SU-DHL-6 (cell line): ENCODE data around the gene OXGR1.

ENCODE experiments used
- CTCF ChIP-seq: fragments of 200-600 bp; sonication (generic); IDR thresholded peaks from one replicate; pipeline ENCODE4 v1.5.1; 2017; ENCODE audit warnings: antibody characterized with exemption, mild to moderate bottlenecking, low read length, moderate library complexity; ENCODE audit not compliant: insufficient read depth, poor library complexity, severe bottlenecking
- EZH2phosphoT487 ChIP-seq: fragments of 200-600 bp; sonication (generic), shearing (Covaris generic); conservative IDR thresholded peaks from 2 replicates; pipeline ENCODE4 v1.6.1; 2018; ENCODE audit warnings: mild to moderate bottlenecking, antibody characterized with exemption, low read length, moderate library complexity, mixed read lengths

DNA sequence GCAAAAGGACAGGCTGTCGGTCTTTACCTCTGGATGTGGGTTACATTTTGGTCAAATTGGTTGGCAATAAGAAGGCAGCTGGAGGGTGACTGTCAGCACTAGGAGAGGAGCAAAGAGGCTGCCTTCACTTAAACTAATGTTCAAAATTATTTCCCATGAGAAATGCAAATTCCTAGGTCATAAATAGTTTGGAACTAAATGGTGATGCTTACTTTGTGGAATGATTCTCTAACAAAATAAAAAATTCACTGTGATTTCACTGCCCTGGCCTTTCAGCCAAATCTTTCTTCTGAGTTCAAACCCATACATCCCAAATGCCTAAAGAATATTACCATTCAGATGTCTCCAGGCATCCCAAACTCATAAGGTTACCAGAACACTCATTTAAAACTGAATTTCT lies 25.0 kb upstream of the OXGR1 start:
- TF ChIP-seq CTCF: no peak
- TF ChIP-seq EZH2phosphoT487: no peak
